Liver (tissue), 3 donors: Measurements from ENCODE around the gene GUCA1C.

Experiments
- EGR1 ChIP-seq, 2 donors: IDR thresholded peaks; 2 replicates each; pipeline ENCODE4 v1.6.1; 2016 to 2018; ENCODE audit warnings: antibody characterized with exemption in 2 of 2, low read depth in 2 of 2
- GABPA ChIP-seq, 2 donors: IDR thresholded peaks in 1 of 2; conservative IDR thresholded peaks in 1 of 2; 2 replicates each; pipeline ENCODE4 v1.6.1; 2016; ENCODE audit warnings: antibody characterized with exemption in 2 of 2, mild to moderate bottlenecking in 1 of 2, moderate library complexity in 1 of 2
- JUND ChIP-seq, 2 donors: IDR thresholded peaks; 2 replicates each; pipeline ENCODE4 v1.6.1; 2016; ENCODE audit warnings: antibody characterized with exemption in 2 of 2
- RAD21 ChIP-seq, 2 donors: IDR thresholded peaks; 2 replicates each; pipeline ENCODE4 v1.6.1; 2016; ENCODE audit warnings: antibody characterized with exemption in 2 of 2, mild to moderate bottlenecking in 2 of 2
- RXRA ChIP-seq, 2 donors: IDR thresholded peaks; 2 replicates each; pipeline ENCODE4 v1.6.1; 2017 to 2018; ENCODE audit warnings: antibody characterized with exemption in 2 of 2, mild to moderate bottlenecking in 1 of 2
- SP1 ChIP-seq: IDR thresholded peaks from 2 replicates; pipeline ENCODE4 v1.6.1; 2018; ENCODE audit warnings: antibody characterized with exemption, mild to moderate bottlenecking
- TAF1 ChIP-seq: conservative IDR thresholded peaks from 2 replicates; pipeline ENCODE4 v1.6.1; 2016; ENCODE audit warnings: antibody characterized with exemption, mild to moderate bottlenecking
- YY1 ChIP-seq: IDR thresholded peaks from 2 replicates; pipeline ENCODE4 v1.6.1; 2016; ENCODE audit warnings: antibody characterized with exemption, mild to moderate bottlenecking
- TF ChIP-seq, protein P1 (sequence below): IDR thresholded peaks from 2 replicates; pipeline ENCODE4 v1.6.1; 2016; ENCODE audit warnings: antibody characterized with exemption, mild to moderate bottlenecking
- TF ChIP-seq, protein P2 (sequence below): fragments of 150-350 bp; IDR thresholded peaks from 2 replicates; pipeline ENCODE4 v1.5.1; 2017; ENCODE audit warnings: improper control_type of control experiment, low read depth, low read length; ENCODE audit not compliant: missing input control
- TF ChIP-seq, protein P3 (sequence below): IDR thresholded peaks from 2 replicates; pipeline ENCODE4 v1.6.1; 2016; ENCODE audit warnings: antibody characterized with exemption
- TF ChIP-seq, protein P4 (sequence below): IDR thresholded peaks from 2 replicates; pipeline ENCODE4 v1.6.1; 2016; ENCODE audit warnings: antibody characterized with exemption
- TF ChIP-seq, protein P5 (sequence below): IDR thresholded peaks from 2 replicates; pipeline ENCODE4 v1.6.1; 2016; ENCODE audit warnings: antibody characterized with exemption
- donor health status: healthy.
- donor health status: healthy.

DNA sequence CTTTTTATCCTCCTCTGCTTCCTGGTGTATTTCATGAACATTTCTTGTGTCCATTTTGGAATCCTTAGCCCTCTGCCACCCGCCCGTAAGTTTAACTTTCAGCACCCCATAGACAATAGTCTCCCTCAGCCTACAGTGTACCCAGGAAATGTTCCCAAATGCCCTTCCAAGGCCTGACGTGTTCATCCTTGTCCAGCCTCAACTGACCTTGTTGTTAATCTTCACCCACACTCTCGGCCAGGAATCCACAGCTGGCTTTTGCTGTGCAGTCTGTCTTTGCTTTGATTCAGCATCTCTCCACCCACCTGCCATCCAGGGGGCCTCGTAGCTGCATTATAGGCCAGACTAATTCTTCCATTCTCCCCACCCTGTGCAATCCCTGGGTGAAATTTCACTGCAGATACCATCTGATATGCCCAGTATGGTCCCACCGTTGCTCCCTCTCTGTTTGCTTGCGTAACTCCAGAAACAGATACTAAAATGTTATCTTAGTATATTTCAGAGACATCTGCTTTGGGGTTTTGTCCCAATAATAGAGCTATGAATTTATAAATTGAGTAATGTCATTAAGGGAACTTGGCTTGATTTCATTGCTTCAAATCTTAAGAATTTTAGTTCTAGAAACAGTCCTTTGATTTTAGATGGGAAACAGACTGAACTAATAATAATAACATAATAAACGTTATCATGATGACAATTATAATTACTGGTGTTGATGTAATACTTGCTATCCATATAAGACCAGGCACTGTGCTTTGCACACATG, 16.6 kb downstream of the GUCA1C start:
- TF ChIP-seq, protein P1, sequence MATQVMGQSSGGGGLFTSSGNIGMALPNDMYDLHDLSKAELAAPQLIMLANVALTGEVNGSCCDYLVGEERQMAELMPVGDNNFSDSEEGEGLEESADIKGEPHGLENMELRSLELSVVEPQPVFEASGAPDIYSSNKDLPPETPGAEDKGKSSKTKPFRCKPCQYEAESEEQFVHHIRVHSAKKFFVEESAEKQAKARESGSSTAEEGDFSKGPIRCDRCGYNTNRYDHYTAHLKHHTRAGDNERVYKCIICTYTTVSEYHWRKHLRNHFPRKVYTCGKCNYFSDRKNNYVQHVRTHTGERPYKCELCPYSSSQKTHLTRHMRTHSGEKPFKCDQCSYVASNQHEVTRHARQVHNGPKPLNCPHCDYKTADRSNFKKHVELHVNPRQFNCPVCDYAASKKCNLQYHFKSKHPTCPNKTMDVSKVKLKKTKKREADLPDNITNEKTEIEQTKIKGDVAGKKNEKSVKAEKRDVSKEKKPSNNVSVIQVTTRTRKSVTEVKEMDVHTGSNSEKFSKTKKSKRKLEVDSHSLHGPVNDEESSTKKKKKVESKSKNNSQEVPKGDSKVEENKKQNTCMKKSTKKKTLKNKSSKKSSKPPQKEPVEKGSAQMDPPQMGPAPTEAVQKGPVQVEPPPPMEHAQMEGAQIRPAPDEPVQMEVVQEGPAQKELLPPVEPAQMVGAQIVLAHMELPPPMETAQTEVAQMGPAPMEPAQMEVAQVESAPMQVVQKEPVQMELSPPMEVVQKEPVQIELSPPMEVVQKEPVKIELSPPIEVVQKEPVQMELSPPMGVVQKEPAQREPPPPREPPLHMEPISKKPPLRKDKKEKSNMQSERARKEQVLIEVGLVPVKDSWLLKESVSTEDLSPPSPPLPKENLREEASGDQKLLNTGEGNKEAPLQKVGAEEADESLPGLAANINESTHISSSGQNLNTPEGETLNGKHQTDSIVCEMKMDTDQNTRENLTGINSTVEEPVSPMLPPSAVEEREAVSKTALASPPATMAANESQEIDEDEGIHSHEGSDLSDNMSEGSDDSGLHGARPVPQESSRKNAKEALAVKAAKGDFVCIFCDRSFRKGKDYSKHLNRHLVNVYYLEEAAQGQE: no peak
- no peak for TF ChIP-seq TAF1
- TF ChIP-seq, protein P2, sequence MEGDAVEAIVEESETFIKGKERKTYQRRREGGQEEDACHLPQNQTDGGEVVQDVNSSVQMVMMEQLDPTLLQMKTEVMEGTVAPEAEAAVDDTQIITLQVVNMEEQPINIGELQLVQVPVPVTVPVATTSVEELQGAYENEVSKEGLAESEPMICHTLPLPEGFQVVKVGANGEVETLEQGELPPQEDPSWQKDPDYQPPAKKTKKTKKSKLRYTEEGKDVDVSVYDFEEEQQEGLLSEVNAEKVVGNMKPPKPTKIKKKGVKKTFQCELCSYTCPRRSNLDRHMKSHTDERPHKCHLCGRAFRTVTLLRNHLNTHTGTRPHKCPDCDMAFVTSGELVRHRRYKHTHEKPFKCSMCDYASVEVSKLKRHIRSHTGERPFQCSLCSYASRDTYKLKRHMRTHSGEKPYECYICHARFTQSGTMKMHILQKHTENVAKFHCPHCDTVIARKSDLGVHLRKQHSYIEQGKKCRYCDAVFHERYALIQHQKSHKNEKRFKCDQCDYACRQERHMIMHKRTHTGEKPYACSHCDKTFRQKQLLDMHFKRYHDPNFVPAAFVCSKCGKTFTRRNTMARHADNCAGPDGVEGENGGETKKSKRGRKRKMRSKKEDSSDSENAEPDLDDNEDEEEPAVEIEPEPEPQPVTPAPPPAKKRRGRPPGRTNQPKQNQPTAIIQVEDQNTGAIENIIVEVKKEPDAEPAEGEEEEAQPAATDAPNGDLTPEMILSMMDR: no peak
- TF ChIP-seq SP1: no peak
- TF ChIP-seq EGR1 (IDR thresholded peaks at IDR 0.05; ENCODE audit: low read depth in 2 of 2): no peak
- TF ChIP-seq, protein P3, sequence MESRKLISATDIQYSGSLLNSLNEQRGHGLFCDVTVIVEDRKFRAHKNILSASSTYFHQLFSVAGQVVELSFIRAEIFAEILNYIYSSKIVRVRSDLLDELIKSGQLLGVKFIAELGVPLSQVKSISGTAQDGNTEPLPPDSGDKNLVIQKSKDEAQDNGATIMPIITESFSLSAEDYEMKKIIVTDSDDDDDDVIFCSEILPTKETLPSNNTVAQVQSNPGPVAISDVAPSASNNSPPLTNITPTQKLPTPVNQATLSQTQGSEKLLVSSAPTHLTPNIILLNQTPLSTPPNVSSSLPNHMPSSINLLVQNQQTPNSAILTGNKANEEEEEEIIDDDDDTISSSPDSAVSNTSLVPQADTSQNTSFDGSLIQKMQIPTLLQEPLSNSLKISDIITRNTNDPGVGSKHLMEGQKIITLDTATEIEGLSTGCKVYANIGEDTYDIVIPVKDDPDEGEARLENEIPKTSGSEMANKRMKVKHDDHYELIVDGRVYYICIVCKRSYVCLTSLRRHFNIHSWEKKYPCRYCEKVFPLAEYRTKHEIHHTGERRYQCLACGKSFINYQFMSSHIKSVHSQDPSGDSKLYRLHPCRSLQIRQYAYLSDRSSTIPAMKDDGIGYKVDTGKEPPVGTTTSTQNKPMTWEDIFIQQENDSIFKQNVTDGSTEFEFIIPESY: no peak
- TF ChIP-seq YY1: no peak
- TF ChIP-seq, protein P4, sequence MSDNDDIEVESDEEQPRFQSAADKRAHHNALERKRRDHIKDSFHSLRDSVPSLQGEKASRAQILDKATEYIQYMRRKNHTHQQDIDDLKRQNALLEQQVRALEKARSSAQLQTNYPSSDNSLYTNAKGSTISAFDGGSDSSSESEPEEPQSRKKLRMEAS: no peak
- no peak for TF ChIP-seq RAD21 (IDR thresholded peaks at IDR 0.05)
- TF ChIP-seq, protein P5, sequence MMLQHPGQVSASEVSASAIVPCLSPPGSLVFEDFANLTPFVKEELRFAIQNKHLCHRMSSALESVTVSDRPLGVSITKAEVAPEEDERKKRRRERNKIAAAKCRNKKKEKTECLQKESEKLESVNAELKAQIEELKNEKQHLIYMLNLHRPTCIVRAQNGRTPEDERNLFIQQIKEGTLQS: no peak
- TF ChIP-seq GABPA (IDR thresholded peaks at IDR 0.05 in 1 of 2, conservative IDR thresholded peaks at IDR 0.05 in 1 of 2): no peak
- TF ChIP-seq JUND (IDR thresholded peaks at IDR 0.05): no peak
- no peak for TF ChIP-seq RXRA (IDR thresholded peaks at IDR 0.05)
